HEK293T (cell line): ENCODE results near the gene MIPOL1.

Experiments
- ARNT ChIP-seq: fragments of 450-650 bp; IDR thresholded peaks from 2 replicates; pipeline ENCODE4 v1.6.1; 2017; ENCODE audit warnings: mild to moderate bottlenecking
- BHLHE40 ChIP-seq: fragments of 450-650 bp; IDR thresholded peaks from 2 replicates; pipeline ENCODE4 v1.6.1; 2016; ENCODE audit warnings: mild to moderate bottlenecking, moderate library complexity, borderline replicate concordance
- ELF4 ChIP-seq: fragments of 450-650 bp; IDR thresholded peaks from 2 replicates; pipeline ENCODE4 v1.6.1; 2017; ENCODE audit warnings: antibody characterized with exemption
- FOXA1 ChIP-seq: fragments of 450-650 bp; IDR thresholded peaks from 2 replicates; pipeline ENCODE4 v1.6.1; 2016; ENCODE audit warnings: mild to moderate bottlenecking
- FOXK2 ChIP-seq: fragments of 450-650 bp; IDR thresholded peaks from 2 replicates; pipeline ENCODE4 v1.6.1; 2016; ENCODE audit warnings: mild to moderate bottlenecking
- FOXM1 ChIP-seq: fragments of 450-650 bp; IDR thresholded peaks from 2 replicates; pipeline ENCODE4 v1.6.1; 2017; ENCODE audit warnings: mild to moderate bottlenecking, borderline replicate concordance
- HDGF ChIP-seq: fragments of 450-650 bp; IDR thresholded peaks from 2 replicates; pipeline ENCODE4 v1.6.1; 2017; ENCODE audit warnings: antibody characterized with exemption, borderline replicate concordance
- NFRKB ChIP-seq: fragments of 450-650 bp; IDR thresholded peaks from 2 replicates; pipeline ENCODE4 v1.6.1; 2016; ENCODE audit warnings: mild to moderate bottlenecking, moderate library complexity
- SP1 ChIP-seq: fragments of 450-650 bp; IDR thresholded peaks from 2 replicates; pipeline ENCODE4 v1.6.1; 2017
- SUZ12 ChIP-seq: fragments of 450-650 bp; IDR thresholded peaks from 2 replicates; pipeline ENCODE4 v1.6.1; 2016; ENCODE audit warnings: mild to moderate bottlenecking
- TARDBP ChIP-seq: fragments of 450-650 bp; IDR thresholded peaks from 2 replicates; pipeline ENCODE4 v1.6.1; 2016
- ZNF384 ChIP-seq: fragments of 450-650 bp; IDR thresholded peaks from 2 replicates; pipeline ENCODE4 v1.6.1; 2016
- TF ChIP-seq, protein P1 (sequence below): fragments of 450-650 bp; IDR thresholded peaks from 2 replicates; pipeline ENCODE4 v1.6.1; 2016

DNA sequence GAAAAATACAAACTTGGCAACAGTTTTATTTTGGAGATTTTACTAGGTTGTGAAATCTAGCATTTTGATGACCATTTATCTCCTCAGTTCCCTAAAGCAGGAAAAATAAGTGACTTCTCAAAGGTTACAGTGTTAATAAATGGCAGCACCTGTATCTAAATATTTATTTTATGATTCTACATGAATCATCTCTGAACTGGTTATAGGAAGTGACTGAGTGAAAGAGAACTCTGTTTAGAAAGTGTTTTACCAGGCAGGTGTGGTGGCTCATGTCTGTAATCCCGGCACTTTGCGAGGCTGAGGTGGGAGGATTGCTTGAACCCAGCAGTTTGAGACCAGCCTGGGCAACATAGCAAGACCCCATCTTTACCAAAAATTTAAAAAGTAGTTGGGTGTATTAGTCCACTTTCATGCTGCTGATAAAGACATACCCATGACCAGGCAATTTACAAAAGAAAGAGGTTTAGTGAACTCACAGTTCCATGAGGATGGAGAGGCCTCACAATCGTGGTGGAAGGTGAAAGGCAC is 26.3 kb downstream of the MIPOL1 start:
- TF ChIP-seq, protein P1, sequence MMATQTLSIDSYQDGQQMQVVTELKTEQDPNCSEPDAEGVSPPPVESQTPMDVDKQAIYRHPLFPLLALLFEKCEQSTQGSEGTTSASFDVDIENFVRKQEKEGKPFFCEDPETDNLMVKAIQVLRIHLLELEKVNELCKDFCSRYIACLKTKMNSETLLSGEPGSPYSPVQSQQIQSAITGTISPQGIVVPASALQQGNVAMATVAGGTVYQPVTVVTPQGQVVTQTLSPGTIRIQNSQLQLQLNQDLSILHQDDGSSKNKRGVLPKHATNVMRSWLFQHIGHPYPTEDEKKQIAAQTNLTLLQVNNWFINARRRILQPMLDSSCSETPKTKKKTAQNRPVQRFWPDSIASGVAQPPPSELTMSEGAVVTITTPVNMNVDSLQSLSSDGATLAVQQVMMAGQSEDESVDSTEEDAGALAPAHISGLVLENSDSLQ = no peak
- TF ChIP-seq FOXA1 (no peak), BHLHE40 (no peak), ELF4 (no peak), NFRKB (no peak), FOXK2 (no peak), FOXM1 (no peak), ARNT (no peak), SUZ12 (no peak), ZNF384 (no peak), SP1 (no peak), HDGF (no peak), TARDBP (no peak)
